H1 (cell line): Measurements from ENCODE around the gene DSTN. TPM values are rescaled to one million over a fixed set of nuclear protein-coding genes. Genes with fewer than 3 reads are reported as not detected.

Source experiments
- CTCF ChIA-PET: fragments of 300-600 bp; sonication (Branson Sonifier 250); formaldehyde crosslinking; loops from one replicate; lab custom pipeline; 2021; ENCODE audit not compliant: partially characterized antibody; lab: Charles Lee
- POLR2A ChIA-PET: fragments of 300-600 bp; sonication (Branson Sonifier 250); formaldehyde crosslinking; loops from one replicate; lab custom pipeline; 2021; ENCODE audit warnings: inconsistent platforms; ENCODE audit not compliant: partially characterized antibody; lab: Charles Lee
- DNase-seq, 2 experiments: peaks; one replicate each; pipeline versions ENCODE4 v3.0.0 to v3.0.0-alpha.2; 2010 to 2022; ENCODE audit warnings: low spot score in 2 of 2, low read depth in 1 of 2, mixed read lengths in 1 of 2
- FAIRE-seq: peaks from 2 replicates; lab custom pipeline; 2011; peaks lifted over from hg19 to GRCh38; lab: Jason Lieb, UNC
- H2AFZ ChIP-seq: 2 replicates; pipeline ENCODE4 v1.8.1; 2012; ENCODE audit warnings: low read length, inconsistent platforms
- H2AK5ac ChIP-seq: 2 replicates; pipeline ENCODE4 v1.6.1; 2013; ENCODE audit warnings: low read depth, low read length
- H2BK120ac ChIP-seq: replicated peaks from 2 replicates; pipeline ENCODE3; 2013; ENCODE audit warnings: low read depth, low read length, inconsistent platforms
- H2BK12ac ChIP-seq: 2 replicates; pipeline ENCODE4 v1.6.1; 2013; ENCODE audit warnings: low read depth, low read length
- H2BK15ac ChIP-seq: 2 replicates; pipeline ENCODE4 v1.6.1; 2013; ENCODE audit warnings: low read length
- H2BK20ac ChIP-seq: 2 replicates; pipeline ENCODE4 v1.6.1; 2013; ENCODE audit warnings: low read length
- H2BK5ac ChIP-seq: 2 replicates; pipeline ENCODE4 v1.6.1; 2013; ENCODE audit warnings: low read depth, low read length
- H3K14ac ChIP-seq: 2 replicates; pipeline ENCODE4 v1.6.1; 2013; ENCODE audit warnings: inconsistent platforms; ENCODE audit not compliant: insufficient read length
- H3K18ac ChIP-seq: 2 replicates; pipeline ENCODE4 v1.6.1; 2013; ENCODE audit warnings: low read length; ENCODE audit errors: extremely low read depth
- H3K23ac ChIP-seq: 2 replicates; pipeline ENCODE4 v1.6.1; 2013; ENCODE audit warnings: inconsistent platforms; ENCODE audit not compliant: insufficient read length
- H3K23me2 ChIP-seq: 2 replicates; pipeline ENCODE4 v1.6.1; 2013; ENCODE audit warnings: low read depth, low read length
- H3K27ac ChIP-seq: 2 replicates; pipeline ENCODE4 v1.6.1; 2011; ENCODE audit warnings: low read depth, low read length, inconsistent platforms
- H3K27me3 ChIP-seq, 4 experiments: replicated peaks in 1 of 4; 1 replicate in 1 of 4; 2 replicates in 3 of 4; pipeline versions ENCODE4 v1.6.1 to v1.8.1; 2011 to 2013; ENCODE audit warnings: low read length in 3 of 4, mild to moderate bottlenecking in 3 of 4, inconsistent platforms in 2 of 4, mixed read lengths in 2 of 4, moderate library complexity in 1 of 4; ENCODE audit not compliant: control insufficient read depth in 3 of 4, insufficient read depth in 3 of 4; ENCODE audit errors: extremely low read depth in 1 of 4
- H3K36me3 ChIP-seq, 4 experiments: 2 replicates each; pipeline versions ENCODE4 v1.6.1 to v1.8.1; 2011 to 2013; ENCODE audit warnings: mild to moderate bottlenecking in 4 of 4, low read length in 3 of 4, moderate library complexity in 2 of 4, control low read depth in 1 of 4, inconsistent platforms in 1 of 4; ENCODE audit not compliant: insufficient read depth in 4 of 4, control insufficient read depth in 2 of 4
- H3K4ac ChIP-seq: replicated peaks from 2 replicates; pipeline ENCODE3; 2013; ENCODE audit warnings: low read length, low read depth, mixed read lengths, inconsistent platforms; ENCODE audit not compliant: insufficient read length
- H3K4me1 ChIP-seq, 4 experiments: replicated peaks in 1 of 4; 1 replicate in 1 of 4; 2 replicates in 3 of 4; pipeline versions ENCODE4 v1.6.1 to v1.8.1; 2011 to 2013; ENCODE audit warnings: low read length in 3 of 4, inconsistent platforms in 2 of 4, mixed read lengths in 1 of 4; ENCODE audit not compliant: insufficient read depth in 4 of 4, control insufficient read depth in 3 of 4
- H3K4me2 ChIP-seq, 2 experiments: 2 replicates each; pipeline versions ENCODE4 v1.6.1 to v1.8.1; 2011 to 2013; ENCODE audit warnings: low read depth in 2 of 2, low read length in 2 of 2, control low read depth in 1 of 2, inconsistent platforms in 1 of 2, mild to moderate bottlenecking in 1 of 2; ENCODE audit not compliant: insufficient read depth in 1 of 2
- H3K4me3 ChIP-seq, 4 experiments: fragments of 200-600, 300-600 bp in 1 of 4; sonication (generic), shearing (Covaris generic), sonication (Bioruptor Twin) in 1 of 4; 2 replicates each; pipeline versions ENCODE4 v1.5.1 to v1.8.1; 2011 to 2016; ENCODE audit warnings: low read length in 4 of 4, low read depth in 3 of 4, control low read depth in 2 of 4, inconsistent platforms in 2 of 4, mild to moderate bottlenecking in 2 of 4, mixed read lengths in 1 of 4, moderate library complexity in 1 of 4; ENCODE audit not compliant: insufficient read depth in 2 of 4; ENCODE audit errors: extremely low read depth in 1 of 4
- H3K56ac ChIP-seq: replicated peaks from 2 replicates; pipeline ENCODE3; 2013; ENCODE audit warnings: low read depth, mild to moderate bottlenecking, mixed read lengths, low read length, inconsistent platforms; ENCODE audit not compliant: insufficient read length
- H3K79me1 ChIP-seq: 2 replicates; pipeline ENCODE4 v1.6.1; 2013; ENCODE audit warnings: low read depth, low read length, control low read depth
- H3K79me2 ChIP-seq, 2 experiments: 2 replicates each; pipeline versions ENCODE4 v1.6.1 to v1.8.1; 2012 to 2013; ENCODE audit warnings: low read length in 2 of 2, mild to moderate bottlenecking in 2 of 2, inconsistent platforms in 1 of 2; ENCODE audit not compliant: insufficient read depth in 2 of 2, control insufficient read depth in 1 of 2
- H3K9ac ChIP-seq, 4 experiments: replicated peaks in 1 of 4; 1 replicate in 1 of 4; 2 replicates in 3 of 4; pipeline versions ENCODE4 v1.6.1 to v1.8.1; 2011 to 2013; ENCODE audit warnings: low read depth in 3 of 4, low read length in 3 of 4, control low read depth in 2 of 4, mild to moderate bottlenecking in 2 of 4, moderate library complexity in 2 of 4, inconsistent platforms in 1 of 4; ENCODE audit errors: extremely low read depth in 1 of 4
- H3K9me3 ChIP-seq, 2 experiments: 2 replicates each; pipeline versions ENCODE4 v1.6.1 to v1.8.1; 2012 to 2013; ENCODE audit warnings: mild to moderate bottlenecking in 2 of 2, moderate library complexity in 2 of 2, control low read depth in 1 of 2, inconsistent platforms in 1 of 2, low read depth in 1 of 2, low read length in 1 of 2, mixed read lengths in 1 of 2; ENCODE audit not compliant: insufficient read depth in 2 of 2
- H4K20me1 ChIP-seq, 2 experiments: replicated peaks in 1 of 2; 2 replicates each; pipeline versions ENCODE3 to v1.8.1; 2011 to 2013; ENCODE audit warnings: inconsistent platforms in 2 of 2, low read length in 2 of 2, mild to moderate bottlenecking in 1 of 2; ENCODE audit not compliant: insufficient read depth in 2 of 2, control insufficient read depth in 1 of 2
- H4K5ac ChIP-seq: 2 replicates; pipeline ENCODE4 v1.6.1; 2013; ENCODE audit warnings: low read length, low read depth, mixed read lengths, inconsistent platforms; ENCODE audit not compliant: insufficient read length
- H4K8ac ChIP-seq: 2 replicates; pipeline ENCODE4 v1.8.0; 2013; ENCODE audit warnings: mild to moderate bottlenecking, moderate library complexity, low read length, inconsistent platforms; ENCODE audit not compliant: insufficient read depth; ENCODE audit errors: extremely low read depth
- H4K91ac ChIP-seq: replicated peaks from 2 replicates; pipeline ENCODE3; 2013; ENCODE audit warnings: low read length, mixed read lengths, inconsistent platforms; ENCODE audit not compliant: insufficient read length
- ASH2L ChIP-seq: fragments of 200-600, 300-600 bp; sonication (generic); IDR thresholded peaks from one replicate; pipeline ENCODE4 v1.7.1; 2017; ENCODE audit warnings: low read length
- E2F6 ChIP-seq: IDR thresholded peaks from 2 replicates; pipeline ENCODE4 v1.6.1; 2012; ENCODE audit warnings: inconsistent platforms
- KDM1A ChIP-seq: fragments of 200-600, 300-600 bp; sonication (generic); IDR thresholded peaks from 2 replicates; pipeline ENCODE4 v1.7.1; 2016; ENCODE audit warnings: mild to moderate bottlenecking, low read length, borderline replicate concordance
- RAD21 ChIP-seq, 2 experiments: IDR thresholded peaks in 1 of 2; conservative IDR thresholded peaks in 1 of 2; 2 replicates each; pipeline ENCODE4 v1.6.1; 2011; ENCODE audit warnings: low read depth in 2 of 2, low read length in 2 of 2, improper control_type of control experiment in 1 of 2, inconsistent platforms in 1 of 2, mild to moderate bottlenecking in 1 of 2, moderate library complexity in 1 of 2
- SIN3A ChIP-seq, 2 experiments: IDR thresholded peaks in 1 of 2; conservative IDR thresholded peaks in 1 of 2; 2 replicates each; pipeline ENCODE4 v1.6.1; 2011 to 2012; ENCODE audit warnings: low read length in 2 of 2, improper control_type of control experiment in 1 of 2, low read depth in 1 of 2, mild to moderate bottlenecking in 1 of 2
- TAF1 ChIP-seq: IDR thresholded peaks from 2 replicates; pipeline ENCODE4 v1.6.1; 2011; ENCODE audit warnings: mild to moderate bottlenecking, low read depth, low read length
- WGBS, 2 experiments: shearing (Covaris generic) in 1 of 2; methylation state at CpG; one replicate each; pipeline versions ENCODE4 v1.1.6 to v1.1.7; 2013 to 2015; ENCODE audit warnings: low lambda C conversion rate in 2 of 2, mixed read lengths in 2 of 2, inconsistent platforms in 1 of 2, low coverage in 1 of 2, missing lambda C conversion rate in 1 of 2; ENCODE audit not compliant: insufficient replicate concordance in 2 of 2, insufficient coverage in 1 of 2, insufficient read length in 1 of 2; ENCODE audit errors: extremely low coverage in 1 of 2, missing lambda C conversion rate in 1 of 2; 5-methylcytosine and 5-hydroxymethylcytosine counted together
- long read RNA-seq, 2 experiments: library from RNA in 1 of 2; library from capped mRNA in 1 of 2; stranded (forward); transcript quantifications; one replicate each; pipeline ENCODE4 v2.0.0, GENCODE V29; 2021; ENCODE audit warnings: inconsistent platforms in 1 of 2
- polyA minus RNA-seq, 3 experiments: library from RNA; depleted of rRNA, polyadenylated mRNA; stranded (reverse); fragments of >200 nt; gene quantifications; 1 replicate in 2 of 3; 2 replicates in 1 of 3; pipeline ENCODE4 v1.2.3, GENCODE V29; 2011
- polyA plus RNA-seq, 7 experiments: library from polyadenylated mRNA; depleted of rRNA in 3 of 7; stranded (reverse) in 5 of 7; unstranded in 2 of 7; fragments of >200 nt in 5 of 7; fragments of 200-250 nt in 2 of 7; gene quantifications; 1 replicate in 5 of 7; 2 replicates in 1 of 7; 4 replicates in 1 of 7; pipeline versions ENCODE4 v1.2.1 to v1.2.3, GENCODE V29; 2011 to 2013; ENCODE audit warnings: missing spikeins in 2 of 7, mixed read lengths in 2 of 7
- total RNA-seq: library from RNA; stranded (reverse); fragmentation: NEBNext Ultra II Directional; extraction: Animal tissue kit (Norgen Biotek cat#: 25700); gene quantifications from 2 replicates; pipeline ENCODE4 v1.2.1, GENCODE V29; 2021

DSTN gene
- total RNA-seq (208 TPM in 2 replicates), polyA plus RNA-seq (2011; rRNA removed) (21.9 and 43.3 TPM in 2 replicates), polyA minus RNA-seq (2011; rRNA and poly(A)+ RNA removed) (9.6 and 10.5 TPM in 2 replicates)
- polyA plus RNA-seq (2011; cell fraction: cytosol; rRNA removed) = 48.1 TPM
- polyA plus RNA-seq (2011; cell fraction: nucleus; rRNA removed) = 26.3 TPM
- 138 to 228 TPM (median 144 TPM) in 4 replicates for polyA plus RNA-seq (2012, experiment 1 of 2)
- 78.5 TPM for polyA plus RNA-seq (2012, experiment 2 of 2)
- 327 TPM for polyA plus RNA-seq (2013, experiment 1 of 2)
- 333 TPM for polyA plus RNA-seq (2013, experiment 2 of 2)
- 25.1 TPM for polyA minus RNA-seq (2011; cell fraction: cytosol; rRNA and poly(A)+ RNA removed)
- polyA minus RNA-seq (2011; cell fraction: nucleus; rRNA and poly(A)+ RNA removed) = 17.0 TPM
- long read RNA-seq, experiment 1, transcript DSTN-201 (4 exons, 3,617 nt) = major isoform, 246 of 449 reads
- long read RNA-seq, experiment 1, partial matches to known transcripts = 102 of 449 reads
- long read RNA-seq, experiment 1, other reads (novel, unspliced or antisense) = 97 of 449 reads
- long read RNA-seq, experiment 2, transcript DSTN-201 (4 exons, 3,617 nt) = major isoform, 325 of 337 reads
- long read RNA-seq, experiment 2, partial matches to known transcripts = 1 of 337 reads
- long read RNA-seq, experiment 2, other reads (novel, unspliced or antisense) = 9 of 337 reads

GRCh38 chr20:17569616-17570346 is at the start of gene DSTN:
TSS of gene DSTN (plus strand) at chr20:17570075. CDS start at chr20:17570209, 134 bp downstream.
- CTCF ChIA-PET = interaction anchor here (0.5 to 3.2 kb wide), 13 partner anchors 10 to 82 kb away, joined by 3 to 23 read pairs (median 6); no protein-coding TSS in a partner anchor
- Histone ChIP-seq H3K14ac (no peak within 1 kb of the TSS), H2BK5ac (peak within 1 kb of the TSS; percentile 94), H3K4me1 (peaks cover 3 to 26% (median 15%) of the 10 kb centered on the region in 4 experiments; a peak in 6 of 7 replicates), H3K23ac (no peak within 1 kb of the TSS), H3K18ac (peak within 1 kb of the TSS; percentile 95), H3K4me3 (peak within 1 kb of the TSS; percentile 84 to 93 (median 88)), H3K79me1 (no peaks in the 10 kb centered on the region; the same call in 1 of the 2 replicates), H3K36me3 (no peaks in the 10 kb centered on the region), H3K4ac (peak within 1 kb of the TSS; percentile 78), H4K8ac (peak within 1 kb of the TSS; percentile 94), H2BK12ac (peak within 1 kb of the TSS; percentile 82), H4K20me1 (peaks cover 0 to 9% of the 10 kb centered on the region in 2 experiments), H3K23me2 (peaks cover 7% of the 10 kb centered on the region), H3K9ac (peak within 1 kb of the TSS; percentile 77 to 88 (median 81)), H2AK5ac (no peak within 1 kb of the TSS), H4K91ac (peak within 1 kb of the TSS; percentile 83), H3K27ac (peak within 1 kb of the TSS; percentile 89), H4K5ac (peak within 1 kb of the TSS; percentile 64), H2BK120ac (no peak within 1 kb of the TSS), H2AFZ (no peak within 1 kb of the TSS), H3K56ac (peak within 1 kb of the TSS; percentile 89), H3K4me2 (peak within 1 kb of the TSS; percentile 80 to 91), H2BK20ac (0 out of 2 replicates have a peak within 1 kb of the TSS, but pooled peaks have one; percentile 6), H2BK15ac (no peak within 1 kb of the TSS; the same call in 1 of the 2 replicates), H3K9me3 (no peaks in the 10 kb centered on the region), H3K79me2 (peaks cover 10 to 47% of the 10 kb centered on the region in 2 experiments; a peak in 3 of 4 replicates), H3K27me3 (no peaks in the 10 kb centered on the region)
- WGBS, 2 experiments = 0% methylated on average over 42 of the region's 70 CpGs; no CpG with 5 or more reads in 1 of the 2 experiments
- FAIRE-seq (no peak), DNase-seq (peak; percentile 93 to 96)
- POLR2A ChIA-PET = interaction anchor here (0.6 to 4.3 kb wide), 28 partner anchors 9 to 400 kb away, joined by 3 to 26 read pairs (median 7); partner anchors contain the start of genes BFSP1, MGME1 and SNX5
- peak in 1 of 2 experiments; percentile 11; a peak in 1 of 4 replicates for TF ChIP-seq RAD21 (IDR thresholded peaks at IDR 0.05 in 1 of 2, conservative IDR thresholded peaks at IDR 0.05 in 1 of 2; ENCODE audit: low read depth in 2 of 2, low read length in 2 of 2)
- TF ChIP-seq SIN3A (conservative IDR thresholded peaks at IDR 0.05 in 1 of 2, IDR thresholded peaks at IDR 0.05 in 1 of 2; ENCODE audit: low read depth in 1 of 2, low read length in 2 of 2) = peak; percentile 29 to 92; a peak in 1 of 4 replicates
- peak; percentile 81 for TF ChIP-seq ASH2L
- peak; percentile 13; the same call in 1 of the 2 replicates for TF ChIP-seq E2F6
- no peak for TF ChIP-seq KDM1A
- 0 out of 2 replicates have a peak, but pooled peaks have one; percentile 59 for TF ChIP-seq TAF1
